Activated B cell treated with CpG ODN at 0.5 μM for 24 hours (primary cell): ENCODE data around the gene ASB7. TPM values are rescaled to one million over a fixed set of nuclear protein-coding genes. Genes with fewer than 3 reads are reported as not detected.

Experiments
- ATAC-seq: fragments of 200-7000 bp; cut with Tn5 transposase; one replicate; pipeline ENCODE4 v1.10.0; 2021; ENCODE audit warnings: low read depth, mild to moderate bottlenecking, moderate library complexity
- CTCF ChIA-PET: fragments of 350-600 bp; sonication (Branson Sonifier 250); formaldehyde crosslinking; loops from one replicate; lab custom pipeline; 2021; ENCODE audit warnings: antibody characterized with exemption; lab: Charles Lee
- POLR2A ChIA-PET: fragments of 350-600 bp; sonication (Branson Sonifier 250); formaldehyde crosslinking; loops from one replicate; lab custom pipeline; 2021; ENCODE audit warnings: antibody characterized with exemption; lab: Charles Lee
- DNase-seq: peaks from one replicate; pipeline ENCODE4 v3.0.0; 2022
- H3K27ac Mint-ChIP-seq: one replicate; pipeline ENCODE4 v1.8.0; 2020; ENCODE audit warnings: mixed read lengths
- H3K27me3 Mint-ChIP-seq: one replicate; pipeline ENCODE4 v1.8.0; 2021; ENCODE audit warnings: mixed read lengths
- H3K36me3 Mint-ChIP-seq: one replicate; pipeline ENCODE4 v1.8.0; 2021; ENCODE audit warnings: low read depth, mixed read lengths
- H3K4me1 Mint-ChIP-seq: one replicate; pipeline ENCODE4 v1.8.0; 2021; ENCODE audit warnings: mixed read lengths
- H3K4me3 Mint-ChIP-seq: one replicate; pipeline ENCODE4 v1.8.0; 2020; ENCODE audit warnings: mild to moderate bottlenecking, mixed read lengths
- H3K9me3 Mint-ChIP-seq: one replicate; pipeline ENCODE4 v1.8.0; 2020; ENCODE audit warnings: mixed read lengths
- CTCF ChIP-seq: fragments of 200-600 bp; IDR thresholded peaks from one replicate; pipeline ENCODE4 v1.8.0; 2022; ENCODE audit warnings: antibody characterized with exemption, mild to moderate bottlenecking
- intact Hi-C: fragments of 100-400 bp; cut with micrococcal nuclease; formaldehyde crosslinking; loops from one replicate; pipeline ENCODE4 v1.15.1; 2024
- total RNA-seq: library from RNA; stranded (reverse); gene quantifications from 2 replicates; pipeline ENCODE4 v1.2.3, GENCODE V29; 2022

ASB7 gene
- total RNA-seq, 1 donor from 2014 or later: 21.3 TPM

- CTCF ChIA-PET: interaction anchor here (1.1 kb wide), 1 partner anchor 244 kb away, joined by 3 read pairs; no protein-coding TSS in a partner anchor
- no peaks in the 10 kb centered on the region for H3K9me3 Mint-ChIP-seq
- H3K36me3 Mint-ChIP-seq: peaks cover 46% of the 10 kb centered on the region
- ATAC-seq: no peak
- DNase-seq: no peak
- H3K27ac Mint-ChIP-seq: no peak overlapping the region
- no peak overlapping the region for H3K4me3 Mint-ChIP-seq
- intact Hi-C loops: loop anchor here (1.0 kb wide), 1 partner anchor 380 kb away; no protein-coding TSS in a partner anchor
- H3K27me3 Mint-ChIP-seq: no peaks in the 10 kb centered on the region
- peaks cover 9% of the 10 kb centered on the region for H3K4me1 Mint-ChIP-seq
- POLR2A ChIA-PET: no interaction called here
- TF ChIP-seq CTCF: no peak
Measured at GRCh38 chr15:100628746-100629145, 26.4 kb downstream of the ASB7 start.

GRCh38 chr15:100631831-100632230, 29.4 kb downstream of the ASB7 start:
- POLR2A ChIA-PET: no interaction called here
- intact Hi-C loops: no loop called here

GRCh38 chr15:100633763-100634075, 31.3 kb downstream of the ASB7 start:
- TF ChIP-seq CTCF: no peak
- Mint-ChIP-seq H3K9me3 (no peaks in the 10 kb centered on the region), H3K27me3 (no peaks in the 10 kb centered on the region), H3K36me3 (peaks cover 57% of the 10 kb centered on the region), H3K4me1 (peaks cover 10% of the 10 kb centered on the region), H3K27ac (no peak overlapping the region), H3K4me3 (no peak overlapping the region)
- intact Hi-C loops: no loop called here
- ChIA-PET CTCF (no interaction called here), POLR2A (no interaction called here)
- no peak for ATAC-seq
- no peak for DNase-seq

More at GRCh38 chr15:100631831-100632230, 29.4 kb downstream of the ASB7 start:
- Mint-ChIP-seq H3K27ac (no peak overlapping the region), H3K4me3 (no peak overlapping the region), H3K9me3 (no peaks in the 10 kb centered on the region), H3K27me3 (no peaks in the 10 kb centered on the region), H3K36me3 (peaks cover 50% of the 10 kb centered on the region), H3K4me1 (peaks cover 14% of the 10 kb centered on the region)
- CTCF ChIA-PET: interaction anchor here (1.1 kb wide), 1 partner anchor 370 kb away, joined by 3 read pairs; no protein-coding TSS in a partner anchor
- ATAC-seq (no peak), DNase-seq (no peak)
- TF ChIP-seq CTCF: no peak

- ChIA-PET CTCF (interaction anchor here (1.1 to 1.5 kb wide), 2 partner anchors 10 to 373 kb away, joined by 3 to 4 read pairs; no protein-coding TSS in a partner anchor), POLR2A (no interaction called here)
- Mint-ChIP-seq H3K4me3 (no peak overlapping the region), H3K9me3 (no peaks in the 10 kb centered on the region), H3K27ac (no peak overlapping the region), H3K36me3 (peaks cover 40% of the 10 kb centered on the region), H3K4me1 (peaks cover 13% of the 10 kb centered on the region), H3K27me3 (no peaks in the 10 kb centered on the region)
- no peak for TF ChIP-seq CTCF
- no peak for ATAC-seq
- intact Hi-C loops: no loop called here
- DNase-seq: no peak
Measured at GRCh38 chr15:100635406-100636071, 33.1 kb downstream of the ASB7 start.

- ATAC-seq (no peak), DNase-seq (no peak)
- H3K4me1 Mint-ChIP-seq: peaks cover 26% of the 10 kb centered on the region
- intact Hi-C loops: no loop called here
- ChIA-PET POLR2A (no interaction called here), CTCF (no interaction called here)
- peaks cover 15% of the 10 kb centered on the region for H3K36me3 Mint-ChIP-seq
- H3K4me3 Mint-ChIP-seq: no peak overlapping the region
- H3K27ac Mint-ChIP-seq: no peak overlapping the region
- H3K27me3 Mint-ChIP-seq: no peaks in the 10 kb centered on the region
- TF ChIP-seq CTCF: no peak
- no peaks in the 10 kb centered on the region for H3K9me3 Mint-ChIP-seq
Measured at GRCh38 chr15:100638177-100638730, 35.9 kb downstream of the ASB7 start.
